Fibroblast of pulmonary artery (primary cell): ENCODE results near the gene UBE2R2.
A peak's percentile ranks its signal among the peaks of the same experiment; 100 is the strongest.

Source experiments
- DNase-seq: peaks from one replicate; pipeline ENCODE4 v3.0.0-alpha.2; 2010; ENCODE audit warnings: low read depth
- H3K4me3 ChIP-seq: replicated peaks from 2 replicates; pipeline ENCODE4 v1.5.1; 2011; ENCODE audit warnings: low read depth, mild to moderate bottlenecking, control low read depth, low read length, moderate library complexity
- CTCF ChIP-seq: IDR thresholded peaks from 2 replicates; pipeline ENCODE4 v1.5.1; 2011; ENCODE audit warnings: mild to moderate bottlenecking, control low read depth, low read length, inconsistent platforms; ENCODE audit errors: missing control alignments

Gene UBE2R2

GRCh38 chr9:33893861-33894260 is 76.9 kb downstream of the UBE2R2 start:
- TF ChIP-seq CTCF: no peak
- no peak overlapping the region for H3K4me3 ChIP-seq
- no peak for DNase-seq

DNA sequence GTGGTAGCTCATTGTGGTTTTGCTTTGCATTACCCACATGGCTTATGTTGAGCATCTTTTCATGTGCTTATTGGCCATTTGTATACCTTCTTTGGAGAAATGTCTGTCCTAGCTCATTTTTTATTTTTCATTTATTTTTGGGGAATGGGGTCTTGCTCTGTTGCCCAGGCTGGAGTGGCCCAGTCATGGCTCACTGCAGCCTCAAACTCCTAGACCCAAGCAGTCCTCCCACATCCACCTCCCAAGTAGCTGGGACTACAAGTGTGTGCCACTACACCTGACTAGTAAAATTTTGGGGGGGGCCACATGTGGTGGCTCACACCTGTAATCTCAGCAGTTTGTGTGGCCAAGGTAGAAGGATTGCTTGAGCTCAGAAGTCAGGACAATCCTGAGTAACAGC is 77.4 kb downstream of the UBE2R2 start:
- no peak for DNase-seq

GRCh38 chr9:33903157-33903780 is 86.3 kb downstream of the UBE2R2 start:
- peak; percentile 33 for DNase-seq
- no peak for TF ChIP-seq CTCF
- no peak overlapping the region for H3K4me3 ChIP-seq

More for the DNA sequence above, 77.4 kb downstream of the UBE2R2 start:
- no peak for TF ChIP-seq CTCF
- H3K4me3 ChIP-seq: no peak overlapping the region

DNA sequence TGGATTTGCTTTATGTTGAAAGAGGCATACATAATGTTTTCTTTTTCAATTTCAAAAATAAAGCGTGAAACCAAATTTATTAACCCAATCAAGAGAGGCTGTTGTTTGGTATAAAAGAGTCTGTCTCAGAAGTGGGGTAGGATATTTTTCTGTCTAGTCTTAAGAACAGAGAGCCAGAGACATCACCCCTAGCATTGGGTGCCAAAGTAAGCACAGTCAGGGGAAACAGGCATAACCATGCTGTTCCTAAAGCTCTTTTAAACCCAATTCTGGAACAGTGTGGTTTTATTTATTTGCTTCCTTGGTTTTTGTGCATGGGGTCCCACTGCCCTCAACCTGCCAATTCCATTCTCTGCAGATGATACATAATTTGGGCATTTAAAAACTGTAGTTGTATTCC is 88.2 kb downstream of the UBE2R2 start:
- H3K4me3 ChIP-seq: no peak overlapping the region
- no peak for DNase-seq
- no peak for TF ChIP-seq CTCF

DNA sequence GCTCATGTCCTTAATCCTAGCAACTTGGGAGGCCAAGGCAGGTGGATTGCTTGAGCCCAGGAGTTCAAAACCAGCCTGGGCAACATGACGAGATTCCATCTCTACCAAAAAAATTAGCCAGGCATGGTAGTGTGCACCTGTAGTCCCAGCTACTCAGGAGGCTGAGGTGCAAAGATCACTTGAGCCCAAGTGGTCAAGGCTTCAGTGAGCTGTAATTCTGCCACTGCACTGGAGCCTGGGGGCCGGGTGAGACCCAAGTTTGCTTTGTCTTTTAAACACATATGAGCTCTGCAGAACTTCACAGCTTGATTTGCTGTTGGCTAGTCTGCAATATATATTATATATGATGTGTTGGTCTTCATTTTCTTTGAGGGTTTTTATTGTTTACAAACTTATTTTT is 89.8 kb downstream of the UBE2R2 start:
- TF ChIP-seq CTCF: no peak
- no peak overlapping the region for H3K4me3 ChIP-seq
- no peak for DNase-seq

DNA sequence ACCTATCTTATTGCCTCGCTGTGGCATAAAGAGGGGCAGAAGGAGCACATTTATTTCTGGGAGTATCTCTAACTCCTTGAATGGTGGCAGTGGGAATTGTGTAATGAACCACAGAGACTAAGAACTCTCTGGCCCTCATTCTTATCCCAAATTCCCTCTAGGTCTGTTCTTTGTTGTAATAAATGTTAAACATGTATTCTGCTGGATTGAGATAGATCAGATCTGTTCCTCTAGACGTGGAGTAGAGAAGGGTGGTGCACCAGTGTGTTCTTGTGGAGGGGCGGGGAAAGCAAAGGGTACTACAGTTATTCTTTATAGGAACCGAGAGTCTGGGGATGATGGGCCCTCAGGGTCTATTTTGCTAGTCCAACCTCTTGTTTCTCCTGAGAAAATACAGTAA is 90.4 kb downstream of the UBE2R2 start:
- no peak for DNase-seq
- H3K4me3 ChIP-seq: no peak overlapping the region
- no peak for TF ChIP-seq CTCF

- H3K4me3 ChIP-seq: no peak overlapping the region
- TF ChIP-seq CTCF: no peak
- no peak for DNase-seq
Measured at GRCh38 chr9:33908114-33908513, 91.2 kb downstream of the UBE2R2 start.
